ENCODE results near the gene USP9Y. TPM values are rescaled to one million over a fixed set of nuclear protein-coding genes. Genes with fewer than 3 reads are reported as not detected.

Gene USP9Y
- total RNA-seq, 1 donor from 2014 or later: not detected

- no peak for DNase-seq (ENCODE audit: extremely low spot score in 2 of 2)
- Histone ChIP-seq H3K9me3 (no peaks in the 10 kb centered on the region), H3K27me3 (no peaks in the 10 kb centered on the region), H3K4me3 (no peak overlapping the region), H3K27ac (no peak overlapping the region), H3K4me1 (no peaks in the 10 kb centered on the region), H3K36me3 (no peaks in the 10 kb centered on the region)
- TF ChIP-seq CTCF (IDR thresholded peaks at IDR 0.05): no peak
- no peak for TF ChIP-seq POLR2AphosphoS5 (IDR thresholded peaks at IDR 0.05; ENCODE audit: insufficient read depth in 1 of 2, low read depth in 1 of 2)
- TF ChIP-seq POLR2A (IDR thresholded peaks at IDR 0.05): no peak
- intact Hi-C loops (cut with DNase I): no loop called here
These were observed 22.9 kb upstream of the USP9Y start for GRCh38 chrY:12678111-12678510.

GRCh38 chrY:12681535-12681934 is 19.5 kb upstream of the USP9Y start:
- TF ChIP-seq POLR2AphosphoS5 (IDR thresholded peaks at IDR 0.05; ENCODE audit: insufficient read depth in 1 of 2, low read depth in 1 of 2) (no peak), POLR2A (IDR thresholded peaks at IDR 0.05) (no peak), CTCF (IDR thresholded peaks at IDR 0.05) (no peak)
- DNase-seq (ENCODE audit: extremely low spot score in 2 of 2): no peak
- Histone ChIP-seq H3K9me3 (no peaks in the 10 kb centered on the region), H3K27me3 (no peaks in the 10 kb centered on the region), H3K36me3 (no peaks in the 10 kb centered on the region), H3K4me1 (no peaks in the 10 kb centered on the region), H3K4me3 (no peak overlapping the region), H3K27ac (no peak overlapping the region)
- intact Hi-C loops (cut with DNase I): no loop called here

- Histone ChIP-seq H3K9me3 (no peaks in the 10 kb centered on the region), H3K36me3 (no peaks in the 10 kb centered on the region), H3K27me3 (no peaks in the 10 kb centered on the region), H3K4me1 (no peaks in the 10 kb centered on the region), H3K27ac (no peak overlapping the region), H3K4me3 (no peak overlapping the region)
- no peak for DNase-seq (ENCODE audit: extremely low spot score in 2 of 2)
- TF ChIP-seq POLR2A (IDR thresholded peaks at IDR 0.05) (no peak), POLR2AphosphoS5 (IDR thresholded peaks at IDR 0.05; ENCODE audit: insufficient read depth in 1 of 2, low read depth in 1 of 2) (no peak), CTCF (IDR thresholded peaks at IDR 0.05) (no peak)
- intact Hi-C loops (cut with DNase I): no loop called here
These were observed 12.7 kb upstream of the USP9Y start for GRCh38 chrY:12688337-12688736.

GRCh38 chrY:12700087-12700486 is 944 bp upstream of the USP9Y start:
- no peak overlapping the region for H3K4me3 ChIP-seq
- intact Hi-C loops (cut with DNase I): no loop called here
- no peaks in the 10 kb centered on the region for H3K27me3 ChIP-seq
- no peaks in the 10 kb centered on the region for H3K4me1 ChIP-seq
- H3K9me3 ChIP-seq: no peaks in the 10 kb centered on the region
- DNase-seq (ENCODE audit: extremely low spot score in 2 of 2): no peak
- no peak overlapping the region for H3K27ac ChIP-seq
- no peaks in the 10 kb centered on the region for H3K36me3 ChIP-seq
- no peak for TF ChIP-seq POLR2AphosphoS5 (IDR thresholded peaks at IDR 0.05; ENCODE audit: insufficient read depth in 1 of 2, low read depth in 1 of 2)
- TF ChIP-seq CTCF (IDR thresholded peaks at IDR 0.05): no peak
- no peak for TF ChIP-seq POLR2A (IDR thresholded peaks at IDR 0.05)

GRCh38 chrY:12702174-12702573 is 1.1 kb downstream of the USP9Y start:
- intact Hi-C loops (cut with DNase I): no loop called here
- H3K27me3 ChIP-seq: no peaks in the 10 kb centered on the region
- H3K27ac ChIP-seq: no peak overlapping the region
- DNase-seq (ENCODE audit: extremely low spot score in 2 of 2): no peak
- TF ChIP-seq CTCF (IDR thresholded peaks at IDR 0.05): no peak
- no peak for TF ChIP-seq POLR2A (IDR thresholded peaks at IDR 0.05)
- TF ChIP-seq POLR2AphosphoS5 (IDR thresholded peaks at IDR 0.05; ENCODE audit: insufficient read depth in 1 of 2, low read depth in 1 of 2): no peak
- H3K36me3 ChIP-seq: no peaks in the 10 kb centered on the region
- no peak overlapping the region for H3K4me3 ChIP-seq
- no peaks in the 10 kb centered on the region for H3K4me1 ChIP-seq
- H3K9me3 ChIP-seq: no peaks in the 10 kb centered on the region

Data from vagina (tissue), 2 donors.